ENCODE data around the gene ADAM10. TPM values are rescaled to one million over a fixed set of nuclear protein-coding genes. Genes with fewer than 3 reads are reported as not detected.

ADAM10 gene
- polyA plus RNA-seq, 1 donor (not counting 4 experiments of a cell fraction or from before 2014, with no cell fraction given): 198 TPM

DNA sequence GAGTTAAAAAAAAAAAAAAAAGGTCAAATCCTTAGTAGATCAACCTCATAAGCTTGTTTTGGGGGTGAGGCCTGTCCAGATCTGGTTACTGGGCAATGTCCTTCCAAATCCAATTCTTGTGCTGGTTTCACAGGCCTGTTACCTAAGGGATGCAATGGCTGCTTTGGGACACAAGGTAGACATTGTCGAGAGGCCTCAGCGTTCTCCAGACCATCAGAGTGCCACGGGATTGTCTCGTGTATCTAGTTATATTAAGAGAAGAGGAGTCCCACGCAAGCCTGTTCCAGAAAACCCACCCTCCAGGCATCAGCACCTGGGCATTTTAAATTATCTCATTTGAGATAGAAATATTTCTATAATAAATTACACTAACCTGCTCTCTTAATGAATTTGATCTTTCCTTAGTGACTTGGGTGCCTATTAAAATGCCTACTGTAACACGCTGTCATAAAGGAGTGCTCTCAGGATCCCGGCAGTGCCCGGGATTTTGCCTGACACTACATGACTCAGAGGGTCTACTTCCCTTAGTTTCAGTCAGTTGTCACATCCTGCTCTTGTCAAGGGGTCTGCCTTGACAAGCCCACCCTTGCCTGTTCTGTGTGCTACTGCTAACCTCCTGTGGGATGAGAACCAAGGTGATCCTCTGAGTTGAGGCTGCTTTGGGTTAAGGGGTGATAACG, 201.7 kb downstream of the ADAM10 start:
- H3K4me2 ChIP-seq (ENCODE audit: control insufficient read depth, extremely low read depth, insufficient read depth, low read depth, low read length): no peak overlapping the region
- no peak for TF ChIP-seq EZH2 (IDR thresholded peaks at IDR 0.05; ENCODE audit: low read length)
- no peak for TF ChIP-seq CTCF (optimal IDR thresholded peaks at IDR 0.05 in 1 of 3, IDR thresholded peaks at IDR 0.05 in 1 of 3, conservative IDR thresholded peaks at IDR 0.05 in 1 of 3; ENCODE audit: extremely low read depth in 1 of 3, insufficient read depth in 2 of 3, low read length in 3 of 3)
- no peaks in the 10 kb centered on the region for H3K9me1 ChIP-seq (ENCODE audit: control insufficient read depth, extremely low read depth, insufficient read depth, low read length)
- H4K20me1 ChIP-seq (ENCODE audit: control insufficient read depth, extremely low read depth, insufficient read depth, low read length): no peaks in the 10 kb centered on the region
- H3K36me3 ChIP-seq (ENCODE audit: control insufficient read depth in 2 of 2, extremely low read depth in 1 of 2, insufficient read depth in 2 of 2, low read length in 2 of 2): no peaks in the 10 kb centered on the region
- H3K27ac ChIP-seq (ENCODE audit: control insufficient read depth, insufficient read depth, low read length): no peak overlapping the region
- H3K79me2 ChIP-seq (ENCODE audit: control insufficient read depth, insufficient read depth, low read length): no peaks in the 10 kb centered on the region
- no peak overlapping the region for H3K9ac ChIP-seq (ENCODE audit: control insufficient read depth, extremely low read depth, insufficient read depth, low read length)
- H3K4me3 ChIP-seq (ENCODE audit: control insufficient read depth in 2 of 3, extremely low read depth in 1 of 3, insufficient read depth in 2 of 3, low read depth in 1 of 3, low read length in 3 of 3): no peak overlapping the region
- dilution Hi-C loops (cut with MboI; ENCODE audit: extremely low pct_ligation_motif_present, low sequenced_read_pairs): no loop called here
- no peak for DNase-seq (ENCODE audit: low read depth, low spot score)
- peaks cover 23% of the 10 kb centered on the region for H3K4me1 ChIP-seq (ENCODE audit: control insufficient read depth, extremely low read depth, insufficient read depth, low read length)
- H2AFZ ChIP-seq (ENCODE audit: control insufficient read depth, low read length): no peak overlapping the region
- H3K27me3 ChIP-seq (ENCODE audit: control insufficient read depth, extremely low read depth, insufficient read depth, low read length): no peaks in the 10 kb centered on the region
- no peaks in the 10 kb centered on the region for H3K9me3 ChIP-seq (ENCODE audit: control insufficient read depth, low read depth, low read length)
- no peak for FAIRE-seq

DNA sequence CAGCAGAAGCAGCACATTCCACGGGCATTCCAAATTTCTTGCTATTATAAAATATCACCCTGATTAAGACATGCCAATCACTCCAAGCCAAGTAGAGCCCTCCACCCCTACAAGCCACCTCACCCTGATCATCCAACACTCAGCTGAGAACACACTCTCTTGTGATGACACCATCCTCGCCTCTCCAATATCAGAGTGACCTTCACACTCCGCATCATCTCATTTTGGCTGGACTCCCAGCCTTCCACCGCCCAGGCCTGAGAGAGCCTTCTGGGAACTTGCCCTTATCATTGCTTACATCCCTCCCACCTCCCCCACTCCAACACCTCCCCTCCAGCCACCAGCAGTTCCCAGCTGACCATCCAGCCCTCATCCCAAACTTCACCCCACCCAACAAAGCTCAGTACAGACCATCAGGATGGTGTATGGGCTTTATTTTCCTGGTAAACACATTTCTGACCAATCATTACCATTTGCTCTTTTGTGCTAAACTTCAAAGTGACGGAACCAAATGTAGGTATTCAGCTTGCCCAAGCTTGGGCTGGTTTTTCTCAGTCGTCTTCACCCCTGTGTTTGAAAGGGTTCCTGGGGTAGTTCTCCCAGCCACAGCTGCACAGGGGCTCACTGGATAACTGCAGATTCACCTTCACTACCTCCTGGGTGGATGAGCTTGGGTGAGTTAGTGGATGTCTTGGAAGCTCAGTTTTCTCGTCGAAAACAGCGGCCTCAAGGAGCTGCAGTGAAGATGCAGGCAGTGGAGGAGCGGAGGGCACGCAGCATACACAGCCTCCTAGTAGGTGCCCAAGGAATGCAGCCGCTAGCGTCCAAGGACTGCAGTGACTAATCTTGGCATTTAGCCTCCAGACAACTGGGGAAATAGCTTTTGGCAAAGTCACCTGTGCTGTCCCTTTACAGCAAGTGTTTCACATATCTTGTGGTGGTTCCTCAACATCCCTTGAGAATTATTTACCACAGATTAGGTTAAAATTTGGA, 202.6 kb downstream of the ADAM10 start:
- Histone ChIP-seq H4K20me1 (ENCODE audit: control insufficient read depth, extremely low read depth, insufficient read depth, low read length) (no peaks in the 10 kb centered on the region), H2AFZ (ENCODE audit: control insufficient read depth, low read length) (no peak overlapping the region), H3K27ac (ENCODE audit: control insufficient read depth, insufficient read depth, low read length) (no peak overlapping the region), H3K79me2 (ENCODE audit: control insufficient read depth, insufficient read depth, low read length) (no peaks in the 10 kb centered on the region), H3K36me3 (ENCODE audit: control insufficient read depth in 2 of 2, extremely low read depth in 1 of 2, insufficient read depth in 2 of 2, low read length in 2 of 2) (no peaks in the 10 kb centered on the region), H3K9me1 (ENCODE audit: control insufficient read depth, extremely low read depth, insufficient read depth, low read length) (no peaks in the 10 kb centered on the region), H3K9me3 (ENCODE audit: control insufficient read depth, low read depth, low read length) (no peaks in the 10 kb centered on the region), H3K27me3 (ENCODE audit: control insufficient read depth, extremely low read depth, insufficient read depth, low read length) (no peaks in the 10 kb centered on the region), H3K4me1 (ENCODE audit: control insufficient read depth, extremely low read depth, insufficient read depth, low read length) (peaks cover 22% of the 10 kb centered on the region), H3K4me3 (ENCODE audit: control insufficient read depth in 2 of 3, extremely low read depth in 1 of 3, insufficient read depth in 2 of 3, low read depth in 1 of 3, low read length in 3 of 3) (no peak overlapping the region), H3K4me2 (ENCODE audit: control insufficient read depth, extremely low read depth, insufficient read depth, low read depth, low read length) (no peak overlapping the region), H3K9ac (ENCODE audit: control insufficient read depth, extremely low read depth, insufficient read depth, low read length) (no peak overlapping the region)
- no peak for DNase-seq (ENCODE audit: low read depth, low spot score)
- dilution Hi-C loops (cut with MboI; ENCODE audit: extremely low pct_ligation_motif_present, low sequenced_read_pairs): no loop called here
- FAIRE-seq: no peak
- no peak for TF ChIP-seq EZH2 (IDR thresholded peaks at IDR 0.05; ENCODE audit: low read length)
- no peak for TF ChIP-seq CTCF (optimal IDR thresholded peaks at IDR 0.05 in 1 of 3, IDR thresholded peaks at IDR 0.05 in 1 of 3, conservative IDR thresholded peaks at IDR 0.05 in 1 of 3; ENCODE audit: extremely low read depth in 1 of 3, insufficient read depth in 2 of 3, low read length in 3 of 3)
